ENCODE measurements around the gene NME5.
"Not testable (repeated sequence)": the region's sequence is repeated elsewhere in the genome, so short reads cannot be mapped to it uniquely, and the experiment has no call there.

NME5 gene

DNA sequence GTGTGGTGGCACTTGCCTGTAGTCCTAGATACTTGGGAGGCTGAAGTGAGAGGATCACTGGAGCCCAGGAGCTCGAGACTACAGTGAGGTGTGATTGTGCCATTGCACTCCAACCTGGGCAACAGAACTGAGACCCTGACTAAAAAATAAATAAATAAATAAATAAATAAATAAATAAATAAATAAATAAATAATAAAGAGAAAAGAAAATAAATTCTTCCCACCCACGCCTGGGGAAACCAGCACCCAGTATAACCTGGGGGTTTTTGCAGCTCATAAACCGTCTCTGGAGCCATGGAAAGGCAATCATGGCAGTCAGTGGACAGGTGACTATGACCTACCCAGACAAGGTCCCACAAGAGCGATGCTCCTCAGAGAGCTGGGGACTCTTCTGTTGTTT, 47.5 kb downstream of the NME5 start:
- DNase-seq (ENCODE audit: low read depth), result no peak
- H3K4me3 ChIP-seq (replicated peaks; ENCODE audit: low read depth, low read length), result no peak overlapping the region
- TF ChIP-seq, protein P1, sequence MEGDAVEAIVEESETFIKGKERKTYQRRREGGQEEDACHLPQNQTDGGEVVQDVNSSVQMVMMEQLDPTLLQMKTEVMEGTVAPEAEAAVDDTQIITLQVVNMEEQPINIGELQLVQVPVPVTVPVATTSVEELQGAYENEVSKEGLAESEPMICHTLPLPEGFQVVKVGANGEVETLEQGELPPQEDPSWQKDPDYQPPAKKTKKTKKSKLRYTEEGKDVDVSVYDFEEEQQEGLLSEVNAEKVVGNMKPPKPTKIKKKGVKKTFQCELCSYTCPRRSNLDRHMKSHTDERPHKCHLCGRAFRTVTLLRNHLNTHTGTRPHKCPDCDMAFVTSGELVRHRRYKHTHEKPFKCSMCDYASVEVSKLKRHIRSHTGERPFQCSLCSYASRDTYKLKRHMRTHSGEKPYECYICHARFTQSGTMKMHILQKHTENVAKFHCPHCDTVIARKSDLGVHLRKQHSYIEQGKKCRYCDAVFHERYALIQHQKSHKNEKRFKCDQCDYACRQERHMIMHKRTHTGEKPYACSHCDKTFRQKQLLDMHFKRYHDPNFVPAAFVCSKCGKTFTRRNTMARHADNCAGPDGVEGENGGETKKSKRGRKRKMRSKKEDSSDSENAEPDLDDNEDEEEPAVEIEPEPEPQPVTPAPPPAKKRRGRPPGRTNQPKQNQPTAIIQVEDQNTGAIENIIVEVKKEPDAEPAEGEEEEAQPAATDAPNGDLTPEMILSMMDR (IDR thresholded peaks at IDR 0.05; ENCODE audit: low read length, missing control alignments), result no peak

DNA sequence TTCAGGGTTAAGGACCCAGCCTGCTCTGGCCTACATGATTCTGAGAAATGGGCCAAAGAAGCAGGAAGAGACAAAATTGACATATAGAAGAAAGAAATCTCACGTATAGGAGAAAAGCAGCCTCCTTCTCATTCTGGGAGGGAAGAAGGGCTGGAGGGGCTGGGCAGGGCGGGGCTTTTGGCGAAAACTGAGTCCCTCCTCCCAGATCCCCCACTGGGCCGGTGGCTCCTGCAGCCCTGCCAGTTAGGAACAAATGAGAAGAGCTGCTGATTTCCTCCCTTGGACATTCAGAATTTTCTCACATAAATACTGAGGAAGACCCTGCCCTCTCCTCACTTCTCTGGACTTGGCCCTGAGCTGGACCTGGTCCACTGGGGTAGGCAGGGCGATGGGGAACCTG, 55.5 kb downstream of the NME5 start, which contains the start of gene WNT8A:
WNT8A (plus strand) TSS at position 332 of the 400 bp plus-strand sequence. CDS start 95 bp downstream, outside the sequence.
- no peak for DNase-seq (ENCODE audit: low read depth)
- TF ChIP-seq, protein P1 (IDR thresholded peaks at IDR 0.05; ENCODE audit: low read length, missing control alignments), result no peak
- H3K4me3 ChIP-seq (replicated peaks; ENCODE audit: low read depth, low read length), result no peak within 1 kb of the TSS

DNA sequence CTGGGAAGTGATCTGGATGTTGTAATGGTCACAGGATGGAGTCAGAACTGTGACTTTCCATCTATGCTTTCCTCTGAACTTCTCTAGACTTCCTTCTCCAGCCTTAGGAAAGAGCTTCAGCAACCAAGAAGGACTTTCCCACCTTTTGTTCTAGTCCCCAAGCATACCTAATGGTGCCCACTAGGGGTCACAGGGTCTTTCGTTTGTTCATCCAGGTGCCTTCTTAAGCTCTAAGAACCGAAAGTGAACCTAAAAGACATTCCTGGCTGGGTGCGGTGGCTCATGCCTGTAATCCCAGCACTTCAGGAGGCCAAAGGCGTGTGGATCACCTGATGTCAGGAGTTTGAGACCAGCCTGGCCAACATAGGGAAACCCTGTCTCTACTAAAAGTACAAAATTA, 57.2 kb downstream of the NME5 start:
- TF ChIP-seq, protein P1 (IDR thresholded peaks at IDR 0.05; ENCODE audit: low read length, missing control alignments), result no peak
- DNase-seq (ENCODE audit: low read depth), result no peak
- H3K4me3 ChIP-seq (replicated peaks; ENCODE audit: low read depth, low read length), result no peak overlapping the region

DNA sequence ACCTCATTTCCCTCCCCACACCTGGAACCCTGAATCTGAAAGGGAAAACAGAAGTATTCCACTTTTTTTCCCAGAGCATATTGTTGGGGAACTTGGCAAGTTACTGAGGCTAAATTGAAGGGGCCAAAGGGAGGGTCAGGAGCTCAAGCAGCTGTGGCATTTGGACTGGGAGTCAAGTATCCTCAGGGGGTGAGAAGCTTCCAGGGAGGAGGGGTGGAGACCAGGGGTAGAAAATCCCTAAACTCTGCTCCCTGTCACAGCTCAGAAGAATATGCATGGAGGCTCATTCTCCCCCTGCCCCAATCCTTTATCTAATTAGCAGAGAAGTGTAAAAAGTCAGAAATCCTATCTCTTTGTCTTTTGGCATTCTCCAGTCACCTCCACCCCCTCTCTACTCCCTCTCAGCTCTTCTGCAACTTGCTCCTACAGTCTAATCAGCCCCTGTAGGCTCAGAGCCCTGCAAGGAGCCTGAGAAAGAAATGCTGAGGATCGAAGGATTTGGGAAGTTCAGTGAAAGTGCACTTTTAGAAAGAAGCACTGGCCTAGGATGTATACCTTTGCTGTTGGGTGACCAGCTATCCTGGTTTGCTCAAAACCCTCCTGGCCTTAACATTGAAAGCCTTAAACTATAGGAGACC, 61.1 kb downstream of the NME5 start:
- no peak for DNase-seq (ENCODE audit: low read depth)

DNA sequence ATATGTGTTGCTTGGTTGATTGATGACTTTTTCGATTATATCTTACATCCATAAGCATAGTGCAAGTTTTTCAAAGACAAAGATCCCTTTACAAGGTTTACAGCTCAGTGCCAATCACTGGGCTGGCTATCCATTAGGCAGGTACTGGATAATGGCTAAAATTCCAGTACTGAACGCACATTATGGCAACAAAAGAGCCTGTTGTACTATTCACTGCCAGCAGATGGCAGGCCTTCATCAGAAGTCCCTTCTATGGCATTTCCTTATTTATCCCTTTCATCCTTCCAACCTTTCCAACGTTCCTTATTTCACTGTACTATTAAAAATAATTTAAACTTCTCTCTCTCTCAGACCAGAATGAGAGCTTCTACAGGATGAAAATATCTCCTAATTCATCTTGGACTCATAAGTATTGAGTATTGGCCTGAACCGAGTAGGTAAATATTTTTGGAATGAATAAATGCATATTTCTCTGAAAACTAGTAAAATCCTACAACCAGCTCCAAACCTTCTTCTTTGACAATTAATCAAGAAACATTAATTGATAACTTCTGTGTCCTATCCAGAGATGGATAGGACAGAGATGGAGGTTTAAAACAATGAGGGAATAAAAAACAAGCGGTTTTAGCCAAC, 62.0 kb downstream of the NME5 start:
- no peak overlapping the region for H3K4me3 ChIP-seq (replicated peaks; ENCODE audit: low read depth, low read length)
- TF ChIP-seq, protein P1 (IDR thresholded peaks at IDR 0.05; ENCODE audit: low read length, missing control alignments), result peak; percentile 83
- peak; percentile 78 for DNase-seq (ENCODE audit: low read depth)

More for the DNA sequence above, 61.1 kb downstream of the NME5 start:
- H3K4me3 ChIP-seq (replicated peaks; ENCODE audit: low read depth, low read length), result no peak overlapping the region
- TF ChIP-seq, protein P1 (IDR thresholded peaks at IDR 0.05; ENCODE audit: low read length, missing control alignments), result no peak

DNA sequence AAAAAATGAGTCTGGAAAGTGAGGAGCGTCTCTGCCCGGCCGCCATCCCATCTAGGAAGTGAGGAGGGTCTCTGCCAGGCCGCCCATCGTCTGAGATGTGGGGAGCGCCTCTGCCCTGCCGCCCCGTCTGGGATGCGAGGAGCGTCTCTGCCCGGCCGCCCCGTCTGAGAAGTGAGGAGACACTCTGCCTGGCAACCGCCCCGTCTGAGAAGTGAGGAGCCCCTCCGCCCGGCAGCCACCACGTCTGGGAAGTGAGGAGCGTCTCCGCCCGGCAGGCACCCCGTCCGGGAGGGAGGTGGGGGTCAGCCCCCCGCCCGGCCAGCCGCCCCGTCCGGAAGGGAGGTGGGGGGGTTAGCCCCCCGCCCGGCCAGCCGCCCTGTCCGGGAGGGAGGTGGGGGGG, 69.2 kb downstream of the NME5 start:
- not testable (repeated sequence) for H3K4me3 ChIP-seq (replicated peaks; ENCODE audit: low read depth, low read length); DNase-seq (ENCODE audit: low read depth)

DNA sequence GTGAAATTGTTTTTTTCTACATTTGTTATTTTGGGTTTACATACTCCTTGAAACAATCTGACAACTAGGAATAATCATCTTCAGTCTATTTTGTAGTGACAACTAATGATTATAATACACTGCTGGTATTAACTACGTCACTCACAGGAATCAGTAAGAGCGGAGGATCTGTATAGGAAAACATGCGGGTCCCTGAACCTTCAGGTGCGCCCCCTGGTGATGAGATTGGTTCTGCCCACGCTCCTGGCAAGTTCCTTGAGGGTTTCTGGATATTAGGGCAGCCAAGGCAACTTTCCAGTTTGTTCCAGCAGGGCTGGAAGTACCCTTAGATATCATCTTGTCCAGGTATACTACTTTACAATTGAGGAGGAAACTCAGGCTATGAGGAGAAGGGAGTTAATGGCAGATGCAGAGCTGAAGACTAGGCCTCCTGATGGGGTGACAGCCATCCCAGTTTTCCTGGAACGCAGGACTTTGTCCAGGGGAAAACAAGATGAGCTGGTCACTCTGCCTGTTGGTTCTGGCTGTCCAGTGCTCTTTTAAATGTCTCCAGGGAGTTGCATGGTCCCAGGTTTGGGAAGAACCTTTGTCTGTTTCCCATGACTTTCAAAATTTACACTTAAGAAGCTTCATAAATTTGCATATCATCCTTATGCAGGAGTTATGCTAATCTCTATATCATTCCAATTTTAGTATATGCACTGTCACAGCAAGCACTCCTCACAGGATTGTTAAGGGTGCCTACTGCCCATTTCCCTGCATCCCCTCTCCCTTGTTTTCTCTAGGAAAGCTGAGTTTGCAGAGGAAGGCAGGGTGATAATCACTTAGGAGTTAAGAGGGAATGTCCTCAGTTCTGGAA, 70.3 kb downstream of the NME5 start:
- no peak overlapping the region for H3K4me3 ChIP-seq (replicated peaks; ENCODE audit: low read depth, low read length)
- DNase-seq (ENCODE audit: low read depth), result peak; percentile 86
- TF ChIP-seq, protein P1 (IDR thresholded peaks at IDR 0.05; ENCODE audit: low read length, missing control alignments), result peak; percentile 91

Data from fibroblast of pulmonary artery (primary cell).